ENCODE data around the gene TMEM266.

Gene TMEM266

GRCh38 chr15:76235186-76235826 is 175.5 kb downstream of the TMEM266 start:
- no peak for DNase-seq (ENCODE audit: low read depth, low spot score)

DNA sequence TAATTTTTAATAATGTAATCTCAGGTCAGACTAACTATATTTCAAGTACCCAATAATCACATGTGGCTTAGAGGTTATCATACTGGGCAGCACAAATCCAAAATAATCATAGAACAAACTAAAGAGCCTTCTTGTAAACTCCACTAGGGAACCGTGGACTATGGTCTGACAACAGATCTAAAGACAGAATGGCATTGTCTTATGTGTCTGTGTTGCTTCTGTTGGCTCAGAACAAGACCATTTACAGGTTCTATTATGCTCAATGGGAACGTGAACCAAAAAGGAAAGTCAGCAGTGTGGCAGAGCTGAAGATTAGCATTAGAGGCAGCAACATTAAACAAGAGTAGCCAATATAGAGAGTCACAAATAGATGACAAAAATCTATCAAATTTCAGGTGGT is 176.6 kb downstream of the TMEM266 start:
- no peak for DNase-seq (ENCODE audit: low read depth, low spot score)

- no peak for DNase-seq (ENCODE audit: low read depth, low spot score)
These were observed 180.0 kb downstream of the TMEM266 start for GRCh38 chr15:76239786-76240185.

- no peak for DNase-seq (ENCODE audit: low read depth, low spot score)
These were observed 185.4 kb downstream of the TMEM266 start for GRCh38 chr15:76245072-76245610.

DNA sequence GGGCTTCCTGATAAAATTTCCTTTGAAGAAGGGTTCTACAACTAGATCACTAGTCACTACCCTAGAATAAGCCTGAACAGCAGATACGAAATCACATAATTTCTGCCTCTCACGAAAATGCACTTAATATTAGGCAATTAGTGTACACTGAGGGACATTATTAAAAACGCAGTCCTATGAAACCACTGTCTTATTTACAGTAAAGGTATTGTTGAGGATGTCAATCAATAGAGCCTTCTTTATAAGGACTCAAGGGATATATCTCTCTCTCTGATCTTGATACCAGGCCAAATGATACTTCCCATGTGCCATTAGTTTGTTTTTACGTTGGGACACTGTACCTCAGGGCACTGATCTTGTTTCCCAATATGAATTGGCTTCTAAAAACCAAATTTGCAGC is 191.9 kb downstream of the TMEM266 start:
- no peak for DNase-seq (ENCODE audit: low read depth, low spot score)

GRCh38 chr15:76252249-76252648 is 192.5 kb downstream of the TMEM266 start:
- no peak for DNase-seq (ENCODE audit: low read depth, low spot score)

DNA sequence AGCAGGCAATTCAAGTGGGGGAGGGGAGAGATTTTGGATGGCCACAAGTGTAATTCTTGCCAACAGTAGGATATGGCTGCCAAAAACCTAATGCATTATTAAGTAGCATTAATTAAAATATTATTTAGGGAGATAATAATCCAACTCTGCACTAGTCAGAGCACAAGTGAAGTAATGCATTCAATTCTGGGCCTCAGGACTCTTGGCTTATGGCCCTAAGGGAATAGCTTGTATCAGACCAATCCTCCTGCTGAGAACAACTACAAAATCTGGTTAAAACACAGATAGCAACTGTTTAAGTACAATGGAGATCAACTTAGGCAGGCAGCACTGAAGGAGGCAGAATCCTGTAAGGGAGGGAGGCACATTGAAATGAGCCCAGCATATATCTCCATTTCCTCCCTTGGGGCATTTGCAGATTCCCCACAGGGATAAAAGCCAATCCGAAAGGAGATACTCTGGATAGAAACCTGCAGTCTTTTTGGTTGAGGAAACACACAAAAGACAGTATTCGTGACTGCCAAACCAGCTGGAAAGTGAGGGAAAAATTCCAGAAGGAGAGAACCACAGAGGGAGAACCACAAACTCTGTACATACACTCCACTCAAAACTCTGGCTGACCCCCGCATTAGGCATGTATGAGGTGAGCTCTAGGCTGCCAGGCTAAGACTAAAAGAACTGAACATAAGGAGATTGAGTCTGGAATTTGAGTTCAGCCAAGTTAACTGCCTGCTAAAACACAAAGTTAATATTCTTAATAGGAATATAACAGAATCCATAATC is 194.1 kb downstream of the TMEM266 start:
- DNase-seq (ENCODE audit: low read depth, low spot score), result no peak
